Upper lobe of right lung (tissue), 1 donor: ENCODE data around the gene TMEM181. TPM values are rescaled to one million over a fixed set of nuclear protein-coding genes. Genes with fewer than 3 reads are reported as not detected.

Experiments used
- ATAC-seq: fragments of 200-7000 bp; cut with Tn5 transposase; one replicate; pipeline ENCODE4 v1.9.1; 2020; ENCODE audit warnings: mild to moderate bottlenecking, moderate library complexity
- DNase-seq: peaks from one replicate; pipeline ENCODE4 v3.0.0-alpha.2; 2020
- H3K27ac ChIP-seq: fragments of 200-600 bp; one replicate; pipeline ENCODE4 v1.8.0; 2022
- H3K27me3 ChIP-seq: fragments of 200-600 bp; one replicate; pipeline ENCODE4 v1.8.0; 2022; ENCODE audit warnings: mild to moderate bottlenecking
- H3K36me3 ChIP-seq: fragments of 200-600 bp; one replicate; pipeline ENCODE4 v1.8.0; 2022
- H3K4me1 ChIP-seq: fragments of 200-600 bp; one replicate; pipeline ENCODE4 v1.8.0; 2022
- H3K4me3 ChIP-seq: fragments of 200-600 bp; one replicate; pipeline ENCODE4 v1.8.0; 2022; ENCODE audit warnings: mild to moderate bottlenecking
- H3K9me3 ChIP-seq: fragments of 200-600 bp; one replicate; pipeline ENCODE4 v1.8.0; 2022
- intact Hi-C: fragments of 100-400 bp; cut with DNase I; formaldehyde crosslinking; loops from one replicate; pipeline ENCODE4 v1.11.0; 2022
- total RNA-seq: library from RNA; stranded (reverse); fragmentation: NEBNext Ultra II Directional; extraction: Animal tissue kit (Norgen Biotek cat#: 25700); gene quantifications from one replicate; pipeline ENCODE4 v1.2.1, GENCODE V29; 2021
- TF ChIP-seq, protein P1 (sequence below): fragments of 200-600 bp; IDR thresholded peaks from one replicate; pipeline ENCODE4 v1.8.0; 2022; ENCODE audit warnings: antibody characterized with exemption
- donor health status: DM: no; HTN: yes; CAD: no; lungs with severe emphysema.

The TMEM181 gene
- total RNA-seq, 1 donor from 2014 or later: 31.5 TPM

DNA sequence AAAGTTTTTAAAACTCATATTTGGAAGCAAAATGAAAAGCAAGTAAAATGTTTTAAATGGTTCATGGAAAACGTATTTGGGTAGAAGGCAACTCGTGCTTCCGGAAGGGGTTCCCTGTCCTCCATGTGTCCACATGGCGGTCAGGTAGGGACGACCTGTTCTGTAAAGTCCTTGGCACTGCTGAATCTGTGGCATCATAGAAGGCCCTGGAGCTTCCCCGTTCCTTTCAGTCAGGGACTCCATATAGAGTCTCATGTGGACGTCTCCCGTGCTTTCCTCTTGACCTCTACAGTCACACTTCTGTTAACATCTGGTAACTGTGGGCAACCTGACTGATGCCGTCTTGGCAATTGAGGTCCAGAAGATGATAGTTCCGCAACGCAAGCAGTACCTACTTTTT is 73.2 kb downstream of the TMEM181 start:
- Histone ChIP-seq H3K4me3 (no peak overlapping the region), H3K36me3 (peaks cover 71% of the 10 kb centered on the region), H3K27ac (no peak overlapping the region), H3K27me3 (no peaks in the 10 kb centered on the region), H3K9me3 (no peaks in the 10 kb centered on the region), H3K4me1 (peaks cover 19% of the 10 kb centered on the region)
- ATAC-seq (no peak), DNase-seq (peak; percentile 1)
- TF ChIP-seq, protein P1, sequence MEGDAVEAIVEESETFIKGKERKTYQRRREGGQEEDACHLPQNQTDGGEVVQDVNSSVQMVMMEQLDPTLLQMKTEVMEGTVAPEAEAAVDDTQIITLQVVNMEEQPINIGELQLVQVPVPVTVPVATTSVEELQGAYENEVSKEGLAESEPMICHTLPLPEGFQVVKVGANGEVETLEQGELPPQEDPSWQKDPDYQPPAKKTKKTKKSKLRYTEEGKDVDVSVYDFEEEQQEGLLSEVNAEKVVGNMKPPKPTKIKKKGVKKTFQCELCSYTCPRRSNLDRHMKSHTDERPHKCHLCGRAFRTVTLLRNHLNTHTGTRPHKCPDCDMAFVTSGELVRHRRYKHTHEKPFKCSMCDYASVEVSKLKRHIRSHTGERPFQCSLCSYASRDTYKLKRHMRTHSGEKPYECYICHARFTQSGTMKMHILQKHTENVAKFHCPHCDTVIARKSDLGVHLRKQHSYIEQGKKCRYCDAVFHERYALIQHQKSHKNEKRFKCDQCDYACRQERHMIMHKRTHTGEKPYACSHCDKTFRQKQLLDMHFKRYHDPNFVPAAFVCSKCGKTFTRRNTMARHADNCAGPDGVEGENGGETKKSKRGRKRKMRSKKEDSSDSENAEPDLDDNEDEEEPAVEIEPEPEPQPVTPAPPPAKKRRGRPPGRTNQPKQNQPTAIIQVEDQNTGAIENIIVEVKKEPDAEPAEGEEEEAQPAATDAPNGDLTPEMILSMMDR: no peak
- intact Hi-C loops: no loop called here

DNA sequence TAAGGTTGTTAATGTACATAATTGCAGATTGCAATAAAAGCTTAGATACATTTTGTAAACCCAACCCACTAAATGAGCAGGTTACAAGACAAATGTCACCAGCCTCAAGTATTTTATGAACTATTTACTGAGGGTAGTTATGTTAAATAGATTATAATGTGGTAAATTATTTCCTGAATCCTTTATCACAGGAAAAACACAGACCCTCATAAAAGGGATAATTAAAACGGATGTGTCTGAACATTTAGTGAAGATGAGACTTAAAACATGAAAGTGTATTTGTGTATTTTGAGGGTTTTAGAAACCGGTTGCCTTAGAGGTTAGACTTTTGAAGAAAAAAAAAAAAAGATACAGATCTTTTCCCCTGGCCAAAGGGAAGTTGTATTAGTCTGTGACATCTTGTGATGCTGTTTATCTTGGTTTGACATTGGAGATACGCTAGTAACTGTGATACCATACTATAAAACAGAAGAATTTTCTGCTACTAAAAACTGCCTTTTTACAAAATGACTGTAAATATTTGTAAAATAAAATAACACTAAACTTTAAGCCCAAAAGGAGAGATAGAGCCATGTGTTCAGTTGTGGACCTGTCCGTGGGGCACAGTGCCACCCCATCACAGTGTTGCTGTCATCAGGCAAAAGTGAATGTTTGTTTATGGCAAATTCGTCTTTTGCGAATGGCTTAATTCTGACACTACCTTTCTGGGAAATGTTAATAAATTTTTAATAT is 75.0 kb downstream of the TMEM181 start:
- Histone ChIP-seq H3K4me1 (peaks cover 19% of the 10 kb centered on the region), H3K27me3 (no peaks in the 10 kb centered on the region), H3K36me3 (peaks cover 57% of the 10 kb centered on the region), H3K9me3 (no peaks in the 10 kb centered on the region), H3K27ac (no peak overlapping the region), H3K4me3 (no peak overlapping the region)
- TF ChIP-seq, protein P1: no peak
- intact Hi-C loops: no loop called here
- peak; percentile 10 for DNase-seq
- ATAC-seq: no peak

DNA sequence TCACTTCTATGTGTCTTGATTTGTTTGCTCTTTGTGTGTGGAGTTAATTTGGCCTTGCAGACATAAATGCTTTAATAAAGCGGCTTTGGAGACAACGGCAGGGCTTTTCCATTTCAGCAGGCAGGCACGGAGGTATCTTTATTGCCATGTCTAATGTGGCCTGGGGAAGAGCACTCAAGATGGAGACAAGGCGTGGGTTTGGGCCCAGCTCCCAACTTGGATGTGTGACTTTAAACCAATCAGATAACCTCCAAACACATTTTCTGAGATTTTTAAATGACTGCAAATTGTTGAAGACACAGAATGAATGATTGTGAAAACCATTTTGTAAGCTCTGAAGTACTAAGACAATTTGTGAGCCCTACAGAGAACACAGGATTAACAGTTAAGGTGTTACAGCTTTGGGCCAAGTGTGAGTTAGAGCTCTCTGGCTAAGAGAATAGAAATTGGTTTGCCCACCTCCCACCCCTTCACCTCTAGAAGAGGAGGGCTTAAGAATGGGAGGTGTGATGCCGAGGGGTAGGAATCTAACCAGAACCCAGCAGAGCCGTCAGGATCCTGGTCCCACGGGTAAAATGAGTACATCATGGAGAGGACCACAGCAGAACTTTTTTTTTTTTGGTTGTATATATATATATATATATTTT is 75.7 kb downstream of the TMEM181 start:
- peaks cover 57% of the 10 kb centered on the region for H3K36me3 ChIP-seq
- ATAC-seq (no peak), DNase-seq (peak; percentile 8)
- no peak overlapping the region for H3K27ac ChIP-seq
- intact Hi-C loops: no loop called here
- no peaks in the 10 kb centered on the region for H3K27me3 ChIP-seq
- H3K4me1 ChIP-seq: peaks cover 19% of the 10 kb centered on the region
- no peaks in the 10 kb centered on the region for H3K9me3 ChIP-seq
- TF ChIP-seq, protein P1: no peak
- no peak overlapping the region for H3K4me3 ChIP-seq

DNA sequence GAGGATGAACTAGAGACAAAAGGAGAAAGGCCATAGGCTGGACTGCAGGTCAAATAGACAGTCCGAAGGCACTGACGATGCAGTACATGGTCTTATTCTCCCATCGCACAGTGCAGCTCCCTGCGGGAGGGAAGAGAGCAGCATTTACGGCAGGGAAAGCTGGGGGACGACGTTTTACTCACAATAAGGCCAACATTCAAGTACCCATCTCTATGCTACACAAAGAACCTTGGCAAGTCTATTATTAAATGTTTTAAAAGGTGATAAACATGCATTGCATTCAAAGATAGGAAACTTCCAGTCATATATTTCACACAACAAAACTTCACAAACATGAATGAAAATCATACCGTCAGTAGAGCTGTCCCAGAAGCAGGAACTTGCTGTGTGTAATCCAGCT is 76.9 kb downstream of the TMEM181 start:
- TF ChIP-seq, protein P1: no peak
- peaks cover 16% of the 10 kb centered on the region for H3K4me1 ChIP-seq
- H3K27ac ChIP-seq: no peak overlapping the region
- no peak overlapping the region for H3K4me3 ChIP-seq
- peaks cover 53% of the 10 kb centered on the region for H3K36me3 ChIP-seq
- intact Hi-C loops: no loop called here
- H3K27me3 ChIP-seq: no peaks in the 10 kb centered on the region
- ATAC-seq (no peak), DNase-seq (no peak)
- no peaks in the 10 kb centered on the region for H3K9me3 ChIP-seq

DNA sequence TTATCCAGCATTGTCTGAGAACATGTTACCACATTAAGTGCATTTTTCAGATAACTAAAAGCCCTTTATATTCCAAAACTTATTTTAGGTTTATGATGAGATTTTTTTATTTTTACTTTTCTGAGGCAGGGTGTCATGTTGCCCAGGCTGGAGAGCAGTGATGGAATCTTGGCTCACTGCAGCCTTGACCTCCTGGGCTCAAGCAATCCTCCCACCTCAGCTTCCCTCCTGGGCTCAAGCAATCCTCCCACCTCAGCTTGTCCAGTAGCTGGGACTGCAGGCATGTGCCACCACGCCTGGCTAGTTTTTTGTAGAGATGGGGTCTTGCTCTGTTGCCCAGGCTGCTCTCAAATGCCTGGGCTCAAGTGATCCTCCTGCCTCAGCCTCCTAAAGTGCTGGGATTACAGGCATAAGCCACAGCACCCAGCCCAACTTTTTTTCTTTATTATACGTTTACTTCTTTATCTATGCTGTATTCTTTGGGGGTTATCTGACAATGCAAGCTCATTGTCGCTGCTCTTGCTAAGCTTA is 78.5 kb downstream of the TMEM181 start:
- no peak for ATAC-seq
- Histone ChIP-seq H3K4me1 (peaks cover 25% of the 10 kb centered on the region), H3K36me3 (peaks cover 49% of the 10 kb centered on the region), H3K27ac (no peak overlapping the region), H3K4me3 (no peak overlapping the region), H3K9me3 (no peaks in the 10 kb centered on the region), H3K27me3 (no peaks in the 10 kb centered on the region)
- intact Hi-C loops: no loop called here
- TF ChIP-seq, protein P1: no peak
- peak; percentile 18 for DNase-seq
